ENCODE results near the gene RIMS1.

Gene RIMS1

DNA sequence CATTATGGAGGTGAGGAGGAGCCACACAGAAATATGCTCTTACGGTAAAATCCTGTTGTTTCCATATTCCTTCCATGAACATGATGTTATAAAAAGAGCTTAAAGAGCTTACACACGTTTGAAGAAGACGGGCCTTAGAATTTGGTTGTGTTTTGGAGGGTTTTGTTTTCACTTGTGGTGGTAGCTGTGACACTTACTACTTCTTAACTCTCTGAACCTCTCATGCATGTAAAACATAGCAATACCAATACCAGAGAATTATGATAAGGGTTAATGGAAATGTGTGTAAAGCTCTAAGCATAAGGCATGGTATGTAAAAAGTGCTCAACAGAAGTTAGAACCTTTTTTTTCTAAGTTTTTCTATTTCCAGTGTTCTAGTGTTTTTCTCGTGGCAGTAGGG is 479.4 kb downstream of the RIMS1 start:
- TF ChIP-seq, protein P1, sequence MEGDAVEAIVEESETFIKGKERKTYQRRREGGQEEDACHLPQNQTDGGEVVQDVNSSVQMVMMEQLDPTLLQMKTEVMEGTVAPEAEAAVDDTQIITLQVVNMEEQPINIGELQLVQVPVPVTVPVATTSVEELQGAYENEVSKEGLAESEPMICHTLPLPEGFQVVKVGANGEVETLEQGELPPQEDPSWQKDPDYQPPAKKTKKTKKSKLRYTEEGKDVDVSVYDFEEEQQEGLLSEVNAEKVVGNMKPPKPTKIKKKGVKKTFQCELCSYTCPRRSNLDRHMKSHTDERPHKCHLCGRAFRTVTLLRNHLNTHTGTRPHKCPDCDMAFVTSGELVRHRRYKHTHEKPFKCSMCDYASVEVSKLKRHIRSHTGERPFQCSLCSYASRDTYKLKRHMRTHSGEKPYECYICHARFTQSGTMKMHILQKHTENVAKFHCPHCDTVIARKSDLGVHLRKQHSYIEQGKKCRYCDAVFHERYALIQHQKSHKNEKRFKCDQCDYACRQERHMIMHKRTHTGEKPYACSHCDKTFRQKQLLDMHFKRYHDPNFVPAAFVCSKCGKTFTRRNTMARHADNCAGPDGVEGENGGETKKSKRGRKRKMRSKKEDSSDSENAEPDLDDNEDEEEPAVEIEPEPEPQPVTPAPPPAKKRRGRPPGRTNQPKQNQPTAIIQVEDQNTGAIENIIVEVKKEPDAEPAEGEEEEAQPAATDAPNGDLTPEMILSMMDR (IDR thresholded peaks at IDR 0.05; ENCODE audit: low read depth, low read length, missing control alignments) = no peak
- H3K4me3 ChIP-seq (ENCODE audit: low read depth, low read length) = no peak overlapping the region
- DNase-seq (ENCODE audit: low read depth) = no peak

DNA sequence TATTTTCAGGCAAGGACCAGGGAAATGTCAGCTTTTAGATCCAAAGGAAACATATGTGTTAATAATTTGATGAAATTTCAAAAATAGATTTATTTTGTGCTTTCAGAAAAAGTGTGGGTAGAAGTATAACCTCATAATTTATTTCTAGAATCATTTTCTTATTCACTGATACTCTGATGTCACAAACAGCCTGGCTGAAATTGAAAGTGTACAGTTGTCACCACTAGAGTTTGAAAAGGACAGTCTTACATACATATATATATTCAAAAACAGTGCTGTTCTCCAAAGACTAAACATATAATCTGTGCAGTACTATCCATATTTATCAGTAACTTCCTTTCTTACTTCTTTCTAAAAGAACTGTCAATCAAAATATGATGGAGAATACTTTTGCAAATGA is 481.1 kb downstream of the RIMS1 start:
- TF ChIP-seq, protein P1 (IDR thresholded peaks at IDR 0.05; ENCODE audit: low read depth, low read length, missing control alignments) = no peak
- H3K4me3 ChIP-seq (ENCODE audit: low read depth, low read length) = no peak overlapping the region
- no peak for DNase-seq (ENCODE audit: low read depth)

DNA sequence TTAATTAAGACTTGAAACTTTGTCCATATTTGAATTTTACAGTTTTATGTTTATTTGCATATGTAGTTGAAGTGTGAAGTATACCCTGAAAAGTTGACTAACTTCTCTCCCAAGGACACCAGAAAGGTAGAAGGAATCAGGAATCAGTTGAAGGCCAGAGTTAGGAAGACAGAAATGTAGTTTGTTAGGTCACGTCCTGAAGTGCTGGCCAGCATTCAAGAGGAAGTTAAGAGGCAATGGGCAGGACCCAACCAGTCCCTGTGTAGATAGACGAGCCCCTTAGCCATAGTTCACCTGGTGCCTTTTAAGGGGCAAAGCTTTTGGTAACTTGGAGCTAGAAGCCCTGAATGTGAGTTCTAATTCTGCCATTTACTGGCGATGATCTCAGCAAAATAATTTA is 485.1 kb downstream of the RIMS1 start:
- TF ChIP-seq, protein P1 (IDR thresholded peaks at IDR 0.05; ENCODE audit: low read depth, low read length, missing control alignments) = no peak
- no peak overlapping the region for H3K4me3 ChIP-seq (ENCODE audit: low read depth, low read length)

DNA sequence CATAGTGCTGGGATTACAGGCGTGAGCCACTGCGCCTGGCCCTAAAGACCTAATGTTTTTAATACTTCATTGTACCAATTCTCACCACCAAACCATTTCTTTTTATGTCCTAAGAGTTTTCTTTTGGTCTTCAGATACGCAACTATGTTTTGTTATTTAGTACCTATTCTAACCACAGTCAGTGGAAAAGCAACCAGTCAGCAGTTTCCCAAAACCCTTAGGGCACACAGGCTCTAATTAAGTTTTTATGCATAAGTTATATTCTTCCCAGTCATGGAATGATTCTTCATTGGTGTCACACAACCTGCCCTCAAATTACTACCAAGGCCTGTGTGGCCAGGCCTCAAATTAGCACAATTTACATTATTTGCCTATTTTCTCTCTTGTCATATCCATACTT is 487.8 kb downstream of the RIMS1 start:
- TF ChIP-seq, protein P1 (IDR thresholded peaks at IDR 0.05; ENCODE audit: low read depth, low read length, missing control alignments) = no peak
- no peak for DNase-seq (ENCODE audit: low read depth)
- H3K4me3 ChIP-seq (ENCODE audit: low read depth, low read length) = no peak overlapping the region

More for the DNA sequence above, 485.1 kb downstream of the RIMS1 start:
- DNase-seq (ENCODE audit: low read depth) = no peak

DNA sequence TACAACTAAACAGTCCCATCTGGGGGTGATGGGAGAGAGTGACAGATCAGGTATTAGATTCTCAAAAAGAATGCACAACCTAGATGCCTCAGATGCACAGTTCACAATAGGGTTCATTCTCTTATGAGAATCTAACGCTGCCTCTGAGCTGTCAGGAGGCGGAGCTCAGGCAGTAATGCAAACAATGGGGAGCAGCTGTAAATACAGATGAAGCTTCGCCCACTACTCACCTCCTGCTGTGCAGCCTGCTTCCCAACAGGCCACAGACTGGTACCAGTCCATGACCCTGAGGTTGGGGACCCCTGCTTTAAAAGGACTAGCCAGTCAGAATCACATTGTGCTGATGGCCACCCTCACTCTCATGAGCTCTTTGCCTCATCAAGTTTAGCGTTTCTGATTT is 488.5 kb downstream of the RIMS1 start:
- H3K4me3 ChIP-seq (ENCODE audit: low read depth, low read length) = no peak overlapping the region
- TF ChIP-seq, protein P1 (IDR thresholded peaks at IDR 0.05; ENCODE audit: low read depth, low read length, missing control alignments) = no peak
- no peak for DNase-seq (ENCODE audit: low read depth)

DNA sequence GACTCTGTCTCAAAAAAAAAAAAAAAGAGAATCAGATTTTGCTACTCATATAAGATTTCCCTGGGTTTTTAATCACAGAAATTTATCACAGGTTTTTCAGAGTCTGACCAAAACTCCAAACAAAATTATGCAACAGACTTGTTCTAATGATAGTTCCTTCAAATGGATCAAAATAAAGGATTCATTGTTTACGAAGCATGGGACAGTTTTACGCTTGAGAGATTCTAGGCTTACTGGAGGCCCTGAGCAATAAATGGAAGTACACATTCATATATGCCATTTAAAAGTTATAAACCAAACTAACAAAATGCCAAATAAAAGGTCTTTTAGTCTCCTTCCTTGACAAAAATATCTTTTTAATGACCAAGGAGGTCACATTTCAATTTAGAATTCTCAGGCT is 490.4 kb downstream of the RIMS1 start:
- TF ChIP-seq, protein P1 (IDR thresholded peaks at IDR 0.05; ENCODE audit: low read depth, low read length, missing control alignments) = no peak
- no peak overlapping the region for H3K4me3 ChIP-seq (ENCODE audit: low read depth, low read length)
- no peak for DNase-seq (ENCODE audit: low read depth)

DNA sequence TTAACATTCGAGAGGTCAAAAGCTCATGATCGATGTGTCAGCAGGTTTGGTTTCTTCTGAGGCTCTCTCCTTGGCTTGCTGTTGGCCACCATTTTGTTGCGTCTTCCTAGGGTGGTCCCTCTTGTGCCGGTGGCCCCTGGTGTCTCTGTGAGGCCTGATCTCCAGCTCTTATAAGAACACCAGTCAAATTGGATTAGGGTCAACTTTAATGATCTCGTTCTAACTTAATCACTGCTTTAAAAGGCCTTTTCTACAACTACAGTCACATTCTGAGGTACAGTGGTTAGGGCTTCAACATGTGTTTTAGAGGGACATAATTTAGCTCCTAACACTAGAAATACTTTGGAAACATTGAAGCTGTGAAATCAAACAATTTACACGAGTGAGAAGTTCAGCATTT is 494.7 kb downstream of the RIMS1 start:
- TF ChIP-seq, protein P1 (IDR thresholded peaks at IDR 0.05; ENCODE audit: low read depth, low read length, missing control alignments) = no peak
- H3K4me3 ChIP-seq (ENCODE audit: low read depth, low read length) = no peak overlapping the region
- no peak for DNase-seq (ENCODE audit: low read depth)
